IPS-20b (cell line): Measurements from ENCODE around the gene FYN.

Experiments
- H3K27ac ChIP-seq: one replicate; pipeline ENCODE4 v1.5.1; 2013; ENCODE audit warnings: low read length
- H3K27me3 ChIP-seq: 2 replicates; pipeline ENCODE4 v1.6.1; 2013; ENCODE audit warnings: mild to moderate bottlenecking, low read length, inconsistent platforms; ENCODE audit not compliant: insufficient read depth
- H3K36me3 ChIP-seq: 2 replicates; pipeline ENCODE4 v1.6.1; 2013; ENCODE audit warnings: low read depth, mild to moderate bottlenecking, inconsistent platforms, low read length, moderate library complexity; ENCODE audit not compliant: insufficient read depth
- H3K4me1 ChIP-seq: 2 replicates; pipeline ENCODE4 v1.6.1; 2013; ENCODE audit warnings: mild to moderate bottlenecking, control low read depth, inconsistent platforms, low read length, moderate library complexity; ENCODE audit not compliant: insufficient read depth
- H3K4me3 ChIP-seq: 2 replicates; pipeline ENCODE4 v1.5.1; 2013; ENCODE audit warnings: mild to moderate bottlenecking, low read length, inconsistent platforms
- H3K9ac ChIP-seq: 2 replicates; pipeline ENCODE4 v1.6.1; 2013; ENCODE audit warnings: low read depth, mild to moderate bottlenecking, inconsistent platforms, low read length, moderate library complexity
- H3K9me3 ChIP-seq: 2 replicates; pipeline ENCODE4 v1.6.1; 2013; ENCODE audit warnings: mild to moderate bottlenecking, low read depth, low read length, inconsistent platforms; ENCODE audit not compliant: insufficient read depth

The FYN gene

DNA sequence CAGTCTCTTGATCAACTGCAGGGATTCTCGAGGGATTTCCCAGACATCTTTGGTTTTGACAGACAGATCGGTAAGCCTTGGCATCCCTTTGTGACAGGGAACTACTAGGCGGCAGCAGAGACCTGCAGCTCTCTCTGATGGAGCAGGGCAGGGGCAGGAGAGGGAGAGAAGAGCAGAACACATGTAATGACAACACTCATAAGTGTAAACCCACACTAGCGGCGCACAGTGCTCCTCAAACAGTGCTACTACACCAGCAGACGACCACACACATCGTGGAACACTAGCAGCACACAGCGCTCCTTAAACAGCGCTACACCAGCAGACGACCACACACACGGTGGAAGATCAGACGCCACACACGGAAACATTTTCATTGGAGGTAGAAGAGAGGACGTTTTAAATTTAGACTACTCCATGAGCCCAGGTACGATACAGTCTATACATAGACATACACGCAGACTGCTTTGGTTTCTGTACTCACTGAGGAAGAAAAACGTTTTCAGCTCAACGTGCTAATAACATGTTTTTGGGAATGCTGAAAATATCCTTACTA, 173.0 kb downstream of the FYN start:
- Histone ChIP-seq H3K27ac (no peak overlapping the region), H3K4me1 (no peaks in the 10 kb centered on the region), H3K4me3 (no peak overlapping the region), H3K9ac (no peak overlapping the region), H3K27me3 (no peaks in the 10 kb centered on the region), H3K9me3 (no peaks in the 10 kb centered on the region), H3K36me3 (peaks cover 65% of the 10 kb centered on the region)

GRCh38 chr6:111699123-111699522, 174.1 kb downstream of the FYN start:
- H3K4me3 ChIP-seq = no peak overlapping the region
- no peaks in the 10 kb centered on the region for H3K27me3 ChIP-seq
- no peaks in the 10 kb centered on the region for H3K4me1 ChIP-seq
- no peaks in the 10 kb centered on the region for H3K9me3 ChIP-seq
- peaks cover 75% of the 10 kb centered on the region for H3K36me3 ChIP-seq
- no peak overlapping the region for H3K9ac ChIP-seq
- no peak overlapping the region for H3K27ac ChIP-seq

- H3K4me3 ChIP-seq = no peak overlapping the region
- H3K36me3 ChIP-seq = peaks cover 75% of the 10 kb centered on the region
Observed at GRCh38 chr6:111696814-111697213, 176.4 kb downstream of the FYN start.

GRCh38 chr6:111692327-111693164, 180.7 kb downstream of the FYN start:
- Histone ChIP-seq H3K4me3 (no peak overlapping the region), H3K9ac (no peak overlapping the region), H3K36me3 (peaks cover 91% of the 10 kb centered on the region), H3K9me3 (no peaks in the 10 kb centered on the region), H3K27me3 (no peaks in the 10 kb centered on the region), H3K4me1 (no peaks in the 10 kb centered on the region), H3K27ac (no peak overlapping the region)

More at GRCh38 chr6:111696814-111697213, 176.4 kb downstream of the FYN start:
- no peak overlapping the region for H3K9ac ChIP-seq
- H3K9me3 ChIP-seq = no peaks in the 10 kb centered on the region
- H3K27me3 ChIP-seq = no peaks in the 10 kb centered on the region
- no peak overlapping the region for H3K27ac ChIP-seq
- H3K4me1 ChIP-seq = no peaks in the 10 kb centered on the region

- no peak overlapping the region for H3K27ac ChIP-seq
Observed at GRCh38 chr6:111691345-111692225, 181.7 kb downstream of the FYN start.

DNA sequence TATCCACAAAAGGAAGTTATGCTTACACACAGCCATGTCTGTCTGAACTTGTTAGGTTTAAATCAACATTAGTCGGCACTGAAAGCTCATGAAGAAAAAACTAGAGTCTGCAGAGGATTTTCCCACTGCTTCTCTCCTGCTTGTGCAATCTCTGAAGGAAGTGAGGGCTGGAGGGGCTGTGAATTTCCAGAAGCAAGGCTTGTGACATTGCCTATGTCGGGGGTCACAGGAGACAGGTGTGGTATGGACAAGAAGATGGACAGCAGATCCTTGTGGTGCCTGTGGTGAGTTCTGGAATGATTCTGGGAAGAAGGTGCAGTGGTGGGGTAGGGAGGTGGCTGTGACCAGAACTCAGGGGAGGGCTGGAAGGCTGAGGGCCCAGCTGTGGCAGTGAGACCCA, 183.3 kb downstream of the FYN start:
- peaks cover 7% of the 10 kb centered on the region; the same call in 1 of the 2 replicates for H3K4me1 ChIP-seq
- no peaks in the 10 kb centered on the region for H3K27me3 ChIP-seq
- no peaks in the 10 kb centered on the region for H3K9me3 ChIP-seq
- H3K36me3 ChIP-seq = peaks cover 83% of the 10 kb centered on the region
- H3K9ac ChIP-seq = no peak overlapping the region
- H3K4me3 ChIP-seq = no peak overlapping the region
- no peak overlapping the region for H3K27ac ChIP-seq

More at GRCh38 chr6:111691345-111692225, 181.7 kb downstream of the FYN start:
- Histone ChIP-seq H3K27me3 (no peaks in the 10 kb centered on the region), H3K36me3 (peaks cover 88% of the 10 kb centered on the region), H3K9me3 (no peaks in the 10 kb centered on the region), H3K9ac (no peak overlapping the region), H3K4me3 (no peak overlapping the region), H3K4me1 (peaks cover 2% of the 10 kb centered on the region; the same call in 1 of the 2 replicates)

DNA sequence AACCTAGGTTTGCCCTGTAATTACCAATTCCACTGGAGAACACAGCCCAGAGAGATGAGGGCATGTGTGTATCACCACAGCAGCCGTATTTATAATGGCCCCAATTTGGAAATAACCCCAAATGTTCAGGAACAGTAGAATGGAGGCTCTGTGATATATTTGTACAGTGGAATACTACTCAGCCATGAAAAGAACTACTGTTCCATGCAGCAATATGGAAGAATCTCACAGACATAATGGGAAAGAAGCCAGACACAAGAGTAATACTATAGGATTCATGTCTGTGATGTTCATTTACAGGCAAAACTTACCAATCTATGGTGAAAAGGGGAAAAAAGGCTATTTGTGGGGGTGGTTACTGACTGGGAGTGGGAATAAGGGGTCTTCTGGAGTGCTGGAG, 183.8 kb downstream of the FYN start:
- Histone ChIP-seq H3K27ac (no peak overlapping the region), H3K9ac (no peak overlapping the region), H3K4me1 (peaks cover 7% of the 10 kb centered on the region; the same call in 1 of the 2 replicates), H3K36me3 (peaks cover 83% of the 10 kb centered on the region), H3K9me3 (no peaks in the 10 kb centered on the region), H3K27me3 (no peaks in the 10 kb centered on the region), H3K4me3 (no peak overlapping the region)

DNA sequence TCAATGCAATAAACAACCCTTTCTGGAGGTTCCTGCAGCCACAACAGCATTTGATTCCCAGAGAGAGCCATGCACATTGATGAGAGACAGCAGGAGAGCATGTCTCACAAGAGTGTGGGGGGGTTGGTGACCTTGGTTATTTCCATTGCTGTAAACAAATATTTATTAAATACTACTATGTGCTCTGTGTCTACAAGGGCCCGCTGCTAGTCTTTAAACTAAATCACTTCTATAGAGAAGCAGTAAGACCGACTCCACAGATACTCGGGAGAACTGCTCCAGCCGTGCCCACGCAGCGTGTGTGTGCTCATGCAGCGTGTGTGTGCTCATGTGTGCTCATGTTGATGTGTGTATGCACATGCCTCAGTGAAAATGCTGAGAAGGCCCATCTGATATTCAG, 184.9 kb downstream of the FYN start:
- H3K4me1 ChIP-seq = peaks cover 7% of the 10 kb centered on the region; the same call in 1 of the 2 replicates
- H3K36me3 ChIP-seq = peaks cover 78% of the 10 kb centered on the region
- H3K4me3 ChIP-seq = no peak overlapping the region
- H3K9ac ChIP-seq = no peak overlapping the region
- no peaks in the 10 kb centered on the region for H3K27me3 ChIP-seq
- no peak overlapping the region for H3K27ac ChIP-seq
- no peaks in the 10 kb centered on the region for H3K9me3 ChIP-seq

GRCh38 chr6:111687652-111688051, 185.6 kb downstream of the FYN start:
- Histone ChIP-seq H3K27me3 (no peaks in the 10 kb centered on the region), H3K36me3 (peaks cover 76% of the 10 kb centered on the region), H3K9ac (no peak overlapping the region), H3K27ac (no peak overlapping the region), H3K9me3 (no peaks in the 10 kb centered on the region), H3K4me1 (peaks cover 7% of the 10 kb centered on the region; the same call in 1 of the 2 replicates), H3K4me3 (no peak overlapping the region)

- Histone ChIP-seq H3K27ac (no peak overlapping the region), H3K9me3 (no peaks in the 10 kb centered on the region), H3K9ac (no peak overlapping the region), H3K4me3 (no peak overlapping the region), H3K36me3 (peaks cover 75% of the 10 kb centered on the region), H3K27me3 (no peaks in the 10 kb centered on the region), H3K4me1 (peaks cover 7% of the 10 kb centered on the region; the same call in 1 of the 2 replicates)
Observed at GRCh38 chr6:111686932-111687266, 186.4 kb downstream of the FYN start.

DNA sequence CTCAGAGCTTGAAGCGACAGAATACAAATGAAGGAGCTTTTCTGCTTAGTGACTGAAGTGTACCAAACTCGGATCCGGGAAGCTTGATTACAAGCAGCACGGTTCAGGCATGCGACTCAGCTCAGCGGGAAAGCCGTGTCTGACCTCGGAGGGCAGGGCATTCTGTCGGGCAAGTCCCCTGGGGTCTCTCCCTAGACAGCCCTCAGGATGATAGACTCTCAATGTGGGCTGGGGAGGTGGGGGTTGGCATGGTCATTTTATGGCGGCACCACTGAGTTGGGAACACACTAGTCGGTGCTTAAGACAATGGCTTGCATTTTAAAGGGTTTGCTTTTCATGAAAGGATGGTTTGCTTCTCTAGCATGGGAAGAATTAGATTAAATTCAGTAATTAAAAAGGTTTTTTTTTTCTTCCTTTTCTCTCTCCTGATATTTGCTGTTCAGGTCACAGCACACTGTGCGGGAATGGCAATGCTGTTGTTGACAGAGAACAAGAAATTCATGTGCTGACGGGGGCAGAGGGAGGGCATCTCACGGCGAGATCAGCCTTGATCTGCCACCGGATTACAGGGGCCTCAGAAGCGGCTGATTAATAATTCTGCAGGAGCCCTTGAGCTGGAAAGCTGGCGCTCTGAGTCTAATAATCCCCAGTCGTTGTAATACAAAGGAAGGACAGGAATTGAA, 186.9 kb downstream of the FYN start:
- H3K27me3 ChIP-seq = no peaks in the 10 kb centered on the region
- H3K27ac ChIP-seq = no peak overlapping the region
- H3K4me1 ChIP-seq = peaks cover 7% of the 10 kb centered on the region; the same call in 1 of the 2 replicates
- H3K9ac ChIP-seq = no peak overlapping the region
- peaks cover 70% of the 10 kb centered on the region for H3K36me3 ChIP-seq
- no peaks in the 10 kb centered on the region for H3K9me3 ChIP-seq
- H3K4me3 ChIP-seq = peak overlapping the region; percentile 6; the same call in 1 of the 2 replicates
